Epithelial cell of proximal tubule (primary cell): Measurements from ENCODE around the gene PHACTR1. TPM values are rescaled to one million over a fixed set of nuclear protein-coding genes. Genes with fewer than 3 reads are reported as not detected.
A peak's percentile ranks its signal among the peaks of the same experiment; 100 is the strongest.

ENCODE experiments used
- DNase-seq: peaks from one replicate; pipeline ENCODE4 v3.0.0-alpha.2; 2011; ENCODE audit warnings: low read depth
- H3K4me3 ChIP-seq: 2 replicates; pipeline ENCODE4 v1.5.1; 2011; ENCODE audit warnings: low read depth, mild to moderate bottlenecking, low read length
- total RNA-seq: library from RNA; depleted of rRNA; stranded (reverse); fragments of >200 nt; gene quantifications from 2 replicates; pipeline ENCODE4 v1.2.3, GENCODE V29; 2015
- TF ChIP-seq, protein P1 (sequence below): conservative IDR thresholded peaks from 2 replicates; pipeline ENCODE4 v1.5.1; 2012; ENCODE audit warnings: low read depth, mild to moderate bottlenecking, low read length

Gene PHACTR1
- total RNA-seq, 1 donor from 2014 or later, result 0.98 TPM

DNA sequence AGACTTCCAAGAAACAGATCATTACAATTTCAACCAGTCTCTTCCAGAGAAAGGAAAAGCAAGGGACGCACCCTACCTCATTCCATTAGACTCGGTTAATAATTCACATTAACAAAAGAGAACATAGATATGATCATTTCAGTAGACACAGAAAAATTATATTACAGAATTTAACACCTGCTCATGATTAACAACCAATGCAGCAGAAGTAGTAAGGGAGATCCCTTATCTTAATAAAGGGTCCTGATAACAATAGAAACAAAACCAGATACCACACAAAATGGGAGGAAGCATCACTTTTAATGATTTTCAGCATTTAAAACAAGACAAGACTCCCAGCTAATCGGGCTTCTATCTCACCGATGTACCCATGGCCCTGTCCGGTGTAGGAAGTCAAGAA is 396.8 kb downstream of the PHACTR1 start:
- TF ChIP-seq, protein P1, sequence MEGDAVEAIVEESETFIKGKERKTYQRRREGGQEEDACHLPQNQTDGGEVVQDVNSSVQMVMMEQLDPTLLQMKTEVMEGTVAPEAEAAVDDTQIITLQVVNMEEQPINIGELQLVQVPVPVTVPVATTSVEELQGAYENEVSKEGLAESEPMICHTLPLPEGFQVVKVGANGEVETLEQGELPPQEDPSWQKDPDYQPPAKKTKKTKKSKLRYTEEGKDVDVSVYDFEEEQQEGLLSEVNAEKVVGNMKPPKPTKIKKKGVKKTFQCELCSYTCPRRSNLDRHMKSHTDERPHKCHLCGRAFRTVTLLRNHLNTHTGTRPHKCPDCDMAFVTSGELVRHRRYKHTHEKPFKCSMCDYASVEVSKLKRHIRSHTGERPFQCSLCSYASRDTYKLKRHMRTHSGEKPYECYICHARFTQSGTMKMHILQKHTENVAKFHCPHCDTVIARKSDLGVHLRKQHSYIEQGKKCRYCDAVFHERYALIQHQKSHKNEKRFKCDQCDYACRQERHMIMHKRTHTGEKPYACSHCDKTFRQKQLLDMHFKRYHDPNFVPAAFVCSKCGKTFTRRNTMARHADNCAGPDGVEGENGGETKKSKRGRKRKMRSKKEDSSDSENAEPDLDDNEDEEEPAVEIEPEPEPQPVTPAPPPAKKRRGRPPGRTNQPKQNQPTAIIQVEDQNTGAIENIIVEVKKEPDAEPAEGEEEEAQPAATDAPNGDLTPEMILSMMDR, result no peak
- no peak overlapping the region for H3K4me3 ChIP-seq
- DNase-seq, result no peak

DNA sequence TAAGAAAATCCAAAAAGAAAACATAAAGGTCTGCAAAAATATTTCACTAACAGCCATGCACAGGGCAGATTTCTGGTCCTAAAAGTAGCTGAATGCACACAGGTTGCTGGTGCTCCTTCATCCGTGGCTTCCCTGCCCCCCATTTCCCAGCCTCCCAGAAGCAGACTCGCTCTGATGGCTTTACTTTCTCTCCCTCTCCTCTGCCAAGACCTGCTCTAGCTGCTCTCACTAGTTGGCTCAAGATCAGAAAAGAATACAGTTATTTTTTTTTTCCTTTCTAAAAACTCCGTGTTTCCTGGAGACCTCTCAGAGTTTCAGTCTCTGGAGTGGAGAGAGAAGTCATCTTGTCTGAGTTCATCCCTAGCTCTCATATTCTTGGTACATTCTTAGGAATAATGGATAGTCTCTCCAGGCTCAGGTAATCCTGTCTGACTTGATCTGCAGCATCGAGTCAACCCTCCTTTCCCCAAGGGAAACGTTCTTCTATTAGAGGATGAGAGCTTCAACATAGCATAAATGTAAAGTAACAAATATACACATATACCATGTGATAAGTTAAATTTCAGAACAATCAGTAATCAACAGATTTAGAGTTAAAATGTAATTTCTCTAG is 397.5 kb downstream of the PHACTR1 start:
- TF ChIP-seq, protein P1, result no peak
- DNase-seq, result peak; percentile 16
- no peak overlapping the region for H3K4me3 ChIP-seq

DNA sequence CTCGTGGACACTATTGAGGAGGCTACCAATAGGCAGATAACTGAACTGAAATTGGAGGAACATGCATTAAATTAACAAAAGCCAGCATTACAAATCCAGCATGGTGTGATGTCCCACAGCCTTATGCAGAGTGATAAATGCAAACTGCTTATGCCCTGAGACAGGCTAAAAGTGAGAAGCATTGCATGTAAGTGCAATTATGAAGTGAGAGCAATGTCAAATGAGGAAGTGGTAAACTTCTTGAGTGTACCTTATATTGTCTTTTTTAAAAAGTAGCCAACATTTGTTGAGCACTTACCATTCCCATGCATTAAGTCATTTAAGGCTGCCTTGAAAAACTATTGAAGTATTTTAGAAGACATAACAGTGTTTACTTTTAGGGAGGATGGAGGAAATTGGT is 399.6 kb downstream of the PHACTR1 start:
- H3K4me3 ChIP-seq, result no peak overlapping the region
- no peak for DNase-seq
- TF ChIP-seq, protein P1, result no peak

GRCh38 chr6:13117570-13117969 is 401.0 kb downstream of the PHACTR1 start:
- H3K4me3 ChIP-seq, result no peak overlapping the region
- TF ChIP-seq, protein P1, result no peak

DNA sequence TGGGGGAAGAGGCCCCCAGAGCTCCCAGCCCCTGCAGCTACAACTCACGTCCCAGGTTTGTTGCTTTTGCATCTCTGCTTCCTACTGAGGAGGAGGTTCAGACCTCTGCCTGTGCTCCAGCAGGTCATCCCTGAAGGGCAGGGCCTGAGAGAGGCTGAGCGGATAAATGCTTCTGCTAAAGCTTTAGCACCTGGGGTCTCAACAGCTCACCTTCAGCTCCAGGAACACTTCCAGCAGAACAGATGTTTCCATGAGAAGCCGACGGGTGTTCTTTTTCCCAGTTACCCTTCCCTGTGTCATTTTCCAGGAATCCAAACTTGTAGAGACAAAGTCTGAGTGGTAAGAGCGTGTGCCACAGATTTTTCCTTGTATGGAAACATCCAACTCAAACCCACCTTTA is 403.0 kb downstream of the PHACTR1 start:
- H3K4me3 ChIP-seq, result no peak overlapping the region
- TF ChIP-seq, protein P1, result no peak
- DNase-seq, result no peak

More at GRCh38 chr6:13117570-13117969, 401.0 kb downstream of the PHACTR1 start:
- no peak for DNase-seq

- H3K4me3 ChIP-seq, result no peak overlapping the region
- no peak for DNase-seq
- TF ChIP-seq, protein P1, result no peak
These were observed 404.2 kb downstream of the PHACTR1 start for GRCh38 chr6:13120483-13121482.

DNA sequence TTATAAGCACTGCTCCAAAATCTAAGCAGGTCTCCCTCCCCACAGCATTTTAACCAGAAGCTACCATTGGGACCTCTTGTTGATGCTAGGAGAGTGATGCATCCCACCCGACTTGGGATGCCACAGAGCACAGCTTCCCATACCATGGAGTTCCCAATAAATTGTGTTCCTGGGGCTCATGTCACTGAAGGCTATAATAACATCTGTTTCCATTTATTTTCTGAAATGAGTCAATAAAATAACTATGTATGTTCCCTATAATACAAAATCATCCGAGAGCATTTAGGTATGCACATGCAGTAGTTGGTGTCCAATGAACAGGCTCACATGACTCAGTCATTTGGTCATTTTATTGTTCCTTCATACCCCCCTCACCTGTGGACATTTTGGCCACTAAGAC is 407.6 kb downstream of the PHACTR1 start:
- DNase-seq, result no peak
- H3K4me3 ChIP-seq, result no peak overlapping the region
- TF ChIP-seq, protein P1, result no peak
